ENCODE measurements around the gene KIFAP3. TPM values are rescaled to one million over a fixed set of nuclear protein-coding genes. Genes with fewer than 3 reads are reported as not detected.

KIFAP3 gene
- total and polyA plus RNA-seq, 2 of the 8 experiments (the other 6 are each of a cell fraction or from before 2014, with no cell fraction given) = 1.3 to 3.2 TPM

GRCh38 chr1:169893645-169894423, 180.7 kb downstream of the KIFAP3 start, which contains the start of gene SCYL3 (continued):
- peak; percentile 81 for TF ChIP-seq E2F6 (IDR thresholded peaks at IDR 0.05)
- no peak for TF ChIP-seq NRF1 (IDR thresholded peaks at IDR 0.05; ENCODE audit: low read depth, low read length)
- TF ChIP-seq SP2 (IDR thresholded peaks at IDR 0.05; ENCODE audit: low read length) = peak; percentile 98
- TF ChIP-seq TAF1 (IDR thresholded peaks at IDR 0.05; ENCODE audit: low read depth, low read length) = peak; percentile 88
- peak; percentile 86 for TF ChIP-seq PHF8 (conservative IDR thresholded peaks at IDR 0.05; ENCODE audit: low read depth, low read length)
- no peak for TF ChIP-seq HDAC6 (IDR thresholded peaks at IDR 0.05; ENCODE audit: low read depth, low read length)
- TF ChIP-seq JUN (IDR thresholded peaks at IDR 0.05; ENCODE audit: low read depth, low read length) = peak; percentile 77; the same call in 1 of the 2 replicates
- TF ChIP-seq KDM4A (IDR thresholded peaks at IDR 0.05; ENCODE audit: low read depth, low read length, severe bottlenecking) = peak; percentile 72
- peak; percentile 92 for TF ChIP-seq POLR2AphosphoS5 (IDR thresholded peaks at IDR 0.05; ENCODE audit: low read depth, low read length)
- 0 out of 2 replicates have a peak, but pooled peaks have one; percentile 14 for TF ChIP-seq BRCA1 (IDR thresholded peaks at IDR 0.05; ENCODE audit: low read depth, low read length)
- TF ChIP-seq GTF2F1 (IDR thresholded peaks at IDR 0.05; ENCODE audit: borderline replicate concordance, low read depth, low read length) = 0 out of 2 replicates have a peak, but pooled peaks have one; percentile 14
- TF ChIP-seq RXRA (IDR thresholded peaks at IDR 0.05; ENCODE audit: insufficient read depth, low read depth, low read length) = no peak
- peak; percentile 73 for TF ChIP-seq SAP30 (IDR thresholded peaks at IDR 0.05; ENCODE audit: insufficient read depth, insufficient replicate concordance, low read length)
- TF ChIP-seq CBX8 (IDR thresholded peaks at IDR 0.05; ENCODE audit: borderline replicate concordance, low read depth, low read length) = no peak
- TF ChIP-seq RBBP5 (IDR thresholded peaks at IDR 0.05; ENCODE audit: borderline replicate concordance, low read depth, low read length) = 0 out of 2 replicates have a peak, but pooled peaks have one; percentile 32
- TF ChIP-seq ATF2 (IDR thresholded peaks at IDR 0.05; ENCODE audit: low read length) = peak; percentile 77; the same call in 1 of the 2 replicates
- no peak; the same call in 1 of the 2 replicates for TF ChIP-seq KDM5A (IDR thresholded peaks at IDR 0.05; ENCODE audit: low read length)
- 0 out of 4 replicates have a peak, but pooled peaks of 1 of the 2 experiments have one; percentile 38 for TF ChIP-seq SIN3A (conservative IDR thresholded peaks at IDR 0.05 in 1 of 2, IDR thresholded peaks at IDR 0.05 in 1 of 2; ENCODE audit: low read depth in 1 of 2, low read length in 2 of 2)

All from H1 (cell line).